GM12891 (cell line): ENCODE measurements around the gene SPATS2.

Experiments
- POLR2A ChIP-seq: IDR thresholded peaks from 2 replicates; pipeline ENCODE4 v1.6.1; 2011; ENCODE audit warnings: low read depth, low read length, control low read depth
- POLR2AphosphoS5 ChIP-seq: IDR thresholded peaks from 2 replicates; pipeline ENCODE4 v1.6.1; 2011; ENCODE audit warnings: low read depth, low read length, control low read depth
- TAF1 ChIP-seq: IDR thresholded peaks from 2 replicates; pipeline ENCODE4 v1.6.1; 2011; ENCODE audit warnings: low read depth, low read length, control low read depth

DNA sequence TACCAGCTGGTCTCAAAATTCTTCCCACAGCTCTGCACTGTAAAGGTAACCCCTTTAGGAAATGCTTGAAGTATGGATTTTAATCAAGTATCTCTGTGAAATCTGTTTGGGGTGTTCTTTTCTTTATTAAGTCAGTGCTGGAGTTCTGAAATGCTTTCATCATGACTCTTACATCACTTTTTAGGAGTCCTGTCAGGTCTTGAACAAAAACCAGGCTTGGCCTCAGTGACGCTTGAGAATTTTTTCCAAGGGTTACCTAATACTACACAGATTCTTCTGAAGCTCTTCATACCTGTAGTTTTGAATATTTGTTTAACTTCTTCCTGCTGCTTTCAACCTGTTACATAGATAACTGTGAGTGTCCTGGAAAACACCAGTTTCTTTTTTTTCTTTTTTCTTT lies 124.6 kb downstream of the SPATS2 start:
- TF ChIP-seq POLR2A (no peak), TAF1 (no peak), POLR2AphosphoS5 (no peak)
